Hypothalamus (tissue), 51 donors: ENCODE results near the gene LCNL1.

Experiments
- DNase-seq, 51 donors: peaks; one replicate each; lab custom pipeline; 2025; lab: John Stamatoyannopoulos, UW

The LCNL1 gene

GRCh38 chr9:137034039-137034708 lies 51.4 kb downstream of the LCNL1 start:
- DNase-seq = no peak

GRCh38 chr9:137034709-137035506 lies 52.1 kb downstream of the LCNL1 start:
- peak in 49 of 51 donors; percentile 20 to 90 (median 75) for DNase-seq
